Panc1 (cell line): ENCODE data around the gene ZBTB11.

Experiments
- CTCF ChIP-seq: fragments of 450-650 bp; IDR thresholded peaks from 2 replicates; pipeline ENCODE4 v1.5.1; 2017; ENCODE audit warnings: mild to moderate bottlenecking
- POLR2AphosphoS5 ChIP-seq: IDR thresholded peaks from 2 replicates; pipeline ENCODE4 v1.6.1; 2012; ENCODE audit warnings: mild to moderate bottlenecking, low read depth, low read length, moderate library complexity
- SIN3A ChIP-seq: IDR thresholded peaks from 2 replicates; pipeline ENCODE4 v1.6.1; 2012; ENCODE audit warnings: low read depth, mild to moderate bottlenecking, low read length, moderate library complexity, borderline replicate concordance; ENCODE audit not compliant: insufficient read depth
- TCF7L2 ChIP-seq: IDR thresholded peaks from 2 replicates; pipeline ENCODE4 v1.6.1; 2011; ENCODE audit warnings: mild to moderate bottlenecking, low read depth, low read length, inconsistent platforms
- TF ChIP-seq, protein P1 (sequence below), 2 experiments: IDR thresholded peaks; 2 replicates each; pipeline ENCODE4 v1.6.1; 2011 to 2012; ENCODE audit warnings: low read depth in 2 of 2, control low read depth in 1 of 2, low read length in 1 of 2, mild to moderate bottlenecking in 1 of 2, moderate library complexity in 1 of 2; ENCODE audit not compliant: insufficient read depth in 1 of 2

- TF ChIP-seq CTCF: no peak
- TF ChIP-seq, protein P1, sequence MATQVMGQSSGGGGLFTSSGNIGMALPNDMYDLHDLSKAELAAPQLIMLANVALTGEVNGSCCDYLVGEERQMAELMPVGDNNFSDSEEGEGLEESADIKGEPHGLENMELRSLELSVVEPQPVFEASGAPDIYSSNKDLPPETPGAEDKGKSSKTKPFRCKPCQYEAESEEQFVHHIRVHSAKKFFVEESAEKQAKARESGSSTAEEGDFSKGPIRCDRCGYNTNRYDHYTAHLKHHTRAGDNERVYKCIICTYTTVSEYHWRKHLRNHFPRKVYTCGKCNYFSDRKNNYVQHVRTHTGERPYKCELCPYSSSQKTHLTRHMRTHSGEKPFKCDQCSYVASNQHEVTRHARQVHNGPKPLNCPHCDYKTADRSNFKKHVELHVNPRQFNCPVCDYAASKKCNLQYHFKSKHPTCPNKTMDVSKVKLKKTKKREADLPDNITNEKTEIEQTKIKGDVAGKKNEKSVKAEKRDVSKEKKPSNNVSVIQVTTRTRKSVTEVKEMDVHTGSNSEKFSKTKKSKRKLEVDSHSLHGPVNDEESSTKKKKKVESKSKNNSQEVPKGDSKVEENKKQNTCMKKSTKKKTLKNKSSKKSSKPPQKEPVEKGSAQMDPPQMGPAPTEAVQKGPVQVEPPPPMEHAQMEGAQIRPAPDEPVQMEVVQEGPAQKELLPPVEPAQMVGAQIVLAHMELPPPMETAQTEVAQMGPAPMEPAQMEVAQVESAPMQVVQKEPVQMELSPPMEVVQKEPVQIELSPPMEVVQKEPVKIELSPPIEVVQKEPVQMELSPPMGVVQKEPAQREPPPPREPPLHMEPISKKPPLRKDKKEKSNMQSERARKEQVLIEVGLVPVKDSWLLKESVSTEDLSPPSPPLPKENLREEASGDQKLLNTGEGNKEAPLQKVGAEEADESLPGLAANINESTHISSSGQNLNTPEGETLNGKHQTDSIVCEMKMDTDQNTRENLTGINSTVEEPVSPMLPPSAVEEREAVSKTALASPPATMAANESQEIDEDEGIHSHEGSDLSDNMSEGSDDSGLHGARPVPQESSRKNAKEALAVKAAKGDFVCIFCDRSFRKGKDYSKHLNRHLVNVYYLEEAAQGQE (IDR thresholded peaks at IDR 0.05; ENCODE audit: insufficient read depth in 1 of 2, low read depth in 2 of 2, low read length in 1 of 2): no peak
- TF ChIP-seq POLR2AphosphoS5: no peak
- TF ChIP-seq SIN3A: no peak
- no peak for TF ChIP-seq TCF7L2
Observed at GRCh38 chr3:101703169-101703568, 26.2 kb upstream of the ZBTB11 start.
